Measurements from ENCODE around the gene JSRP1.

Gene JSRP1

GRCh38 chr19:2252797-2253105 lies 3.5 kb downstream of the JSRP1 start:
- no peak overlapping the region for H3K4me2 ChIP-seq
- no peaks in the 10 kb centered on the region for H4K20me1 ChIP-seq (ENCODE audit: insufficient read depth)
- TF ChIP-seq CTCF (conservative IDR thresholded peaks at IDR 0.05; ENCODE audit: low read depth, low read length): no peak
- H3K9ac ChIP-seq: no peak overlapping the region
- no peak overlapping the region for H3K4me3 ChIP-seq (IDR thresholded peaks at IDR 0.05; ENCODE audit: insufficient read depth, low read depth, low read length)
- no peak overlapping the region for H3K27ac ChIP-seq
- no peak overlapping the region for H2AFZ ChIP-seq (ENCODE audit: low read depth)
- peaks cover 27% of the 10 kb centered on the region; the same call in 1 of the 2 replicates for H3K79me2 ChIP-seq (ENCODE audit: insufficient read depth, low read depth)
- H3K4me1 ChIP-seq (ENCODE audit: low read depth, poor library complexity, severe bottlenecking): peaks cover 11% of the 10 kb centered on the region
- no peaks in the 10 kb centered on the region for H3K27me3 ChIP-seq (ENCODE audit: insufficient read depth, low read depth)
- H3K36me3 ChIP-seq (ENCODE audit: insufficient read depth): no peaks in the 10 kb centered on the region

GRCh38 chr19:2252055-2252796 lies 4.0 kb downstream of the JSRP1 start:
- Histone ChIP-seq H3K36me3 (ENCODE audit: insufficient read depth) (no peaks in the 10 kb centered on the region), H3K4me2 (no peak overlapping the region), H3K27me3 (ENCODE audit: insufficient read depth, low read depth) (no peaks in the 10 kb centered on the region), H4K20me1 (ENCODE audit: insufficient read depth) (no peaks in the 10 kb centered on the region), H3K4me3 (IDR thresholded peaks at IDR 0.05; ENCODE audit: insufficient read depth, low read depth, low read length) (no peak overlapping the region), H3K4me1 (ENCODE audit: low read depth, poor library complexity, severe bottlenecking) (peaks cover 11% of the 10 kb centered on the region), H3K9ac (no peak overlapping the region), H2AFZ (ENCODE audit: low read depth) (no peak overlapping the region), H3K27ac (no peak overlapping the region), H3K79me2 (ENCODE audit: insufficient read depth, low read depth) (peaks cover 22% of the 10 kb centered on the region; the same call in 1 of the 2 replicates)
- TF ChIP-seq CTCF (conservative IDR thresholded peaks at IDR 0.05; ENCODE audit: low read depth, low read length): no peak

- H3K27me3 ChIP-seq (ENCODE audit: insufficient read depth, low read depth): no peaks in the 10 kb centered on the region
- peaks cover 11% of the 10 kb centered on the region for H3K4me1 ChIP-seq (ENCODE audit: low read depth, poor library complexity, severe bottlenecking)
- no peaks in the 10 kb centered on the region for H3K36me3 ChIP-seq (ENCODE audit: insufficient read depth)
- no peaks in the 10 kb centered on the region for H4K20me1 ChIP-seq (ENCODE audit: insufficient read depth)
- peaks cover 18% of the 10 kb centered on the region; the same call in 1 of the 2 replicates for H3K79me2 ChIP-seq (ENCODE audit: insufficient read depth, low read depth)
- H3K27ac ChIP-seq: no peak overlapping the region
- H3K4me2 ChIP-seq: no peak overlapping the region
- no peak overlapping the region for H3K4me3 ChIP-seq (IDR thresholded peaks at IDR 0.05; ENCODE audit: insufficient read depth, low read depth, low read length)
- no peak overlapping the region for H3K9ac ChIP-seq
- H2AFZ ChIP-seq (ENCODE audit: low read depth): no peak overlapping the region
- TF ChIP-seq CTCF (conservative IDR thresholded peaks at IDR 0.05; ENCODE audit: low read depth, low read length): no peak
Measured at GRCh38 chr19:2251106-2252054, 4.8 kb downstream of the JSRP1 start.

- no peak for TF ChIP-seq CTCF (conservative IDR thresholded peaks at IDR 0.05; ENCODE audit: low read depth, low read length)
- Histone ChIP-seq H4K20me1 (ENCODE audit: insufficient read depth) (no peaks in the 10 kb centered on the region), H3K27me3 (ENCODE audit: insufficient read depth, low read depth) (no peaks in the 10 kb centered on the region), H3K4me2 (no peak overlapping the region), H3K27ac (no peak overlapping the region), H3K4me3 (IDR thresholded peaks at IDR 0.05; ENCODE audit: insufficient read depth, low read depth, low read length) (no peak overlapping the region), H3K36me3 (ENCODE audit: insufficient read depth) (no peaks in the 10 kb centered on the region; the same call in 1 of the 2 replicates), H3K4me1 (ENCODE audit: low read depth, poor library complexity, severe bottlenecking) (peaks cover 11% of the 10 kb centered on the region), H2AFZ (ENCODE audit: low read depth) (no peak overlapping the region), H3K9ac (no peak overlapping the region), H3K79me2 (ENCODE audit: insufficient read depth, low read depth) (peaks cover 15% of the 10 kb centered on the region; the same call in 1 of the 2 replicates)
Measured at GRCh38 chr19:2250766-2251105, 5.5 kb downstream of the JSRP1 start.
